Vagina (tissue), 2 donors: Measurements from ENCODE around the gene HLA-DQB1.
"Not testable (repeated sequence)": the region's sequence is repeated elsewhere in the genome, so short reads cannot be mapped to it uniquely, and the experiment has no call there.

Experiments
- CTCF ChIP-seq, 3 experiments: fragments of 450-650 bp in 2 of 3; fragments of 200-600 bp in 1 of 3; sonication (generic) in 1 of 3; IDR thresholded peaks; one replicate each; pipeline ENCODE4 v1.5.1; 2017 to 2019; ENCODE audit warnings: antibody characterized with exemption in 3 of 3, mild to moderate bottlenecking in 2 of 3, moderate library complexity in 2 of 3
- POLR2A ChIP-seq, 2 donors: fragments of 450-650 bp; IDR thresholded peaks; one replicate each; pipeline ENCODE4 v1.6.1; 2017; ENCODE audit warnings: antibody characterized with exemption in 2 of 2, mild to moderate bottlenecking in 2 of 2, moderate library complexity in 2 of 2
- POLR2AphosphoS5 ChIP-seq, 2 donors: sonication (generic); formaldehyde crosslinking; IDR thresholded peaks; one replicate each; pipeline ENCODE4 v1.9.0; 2017; ENCODE audit warnings: antibody characterized with exemption in 2 of 2, mild to moderate bottlenecking in 2 of 2, low read depth in 1 of 2; ENCODE audit not compliant: insufficient read depth in 1 of 2

GRCh38 chr6:32674123-32674522 lies 7.7 kb upstream of the HLA-DQB1 start:
- TF ChIP-seq CTCF (IDR thresholded peaks at IDR 0.05); POLR2A (IDR thresholded peaks at IDR 0.05); POLR2AphosphoS5 (IDR thresholded peaks at IDR 0.05; ENCODE audit: insufficient read depth in 1 of 2, low read depth in 1 of 2): not testable (repeated sequence)
